HG03575 (cell line): ENCODE data around the gene CHST14.

ENCODE experiments used
- ATAC-seq: cut with Tn5 transposase; IDR thresholded peaks from one replicate; pipeline ENCODE4 v1.9.1; 2021; ENCODE audit not compliant: unreplicated experiment, insufficient number of reproducible peaks, low FRiP score; ENCODE audit errors: extremely low read depth

Gene CHST14

DNA sequence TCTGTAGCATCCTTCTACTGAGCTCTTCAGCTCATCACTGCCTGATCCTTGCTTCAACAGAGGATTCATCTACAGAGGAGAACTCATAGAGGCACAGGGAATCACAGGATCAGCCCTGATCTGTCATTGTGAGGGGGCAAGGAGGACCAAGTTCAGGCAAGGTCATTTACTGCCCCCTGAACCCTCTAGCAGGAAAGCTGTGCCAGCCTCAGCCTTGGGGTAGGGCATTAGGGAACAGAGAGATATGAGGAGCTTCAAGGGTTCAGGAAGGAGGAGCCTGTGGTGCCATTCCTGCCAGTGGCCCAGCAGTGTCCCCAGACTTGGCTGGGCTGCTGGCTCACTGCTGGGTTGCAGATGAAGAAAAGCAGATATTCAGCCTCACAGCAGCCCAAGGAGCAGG lies 8.2 kb downstream of the CHST14 start:
- ATAC-seq = no peak

DNA sequence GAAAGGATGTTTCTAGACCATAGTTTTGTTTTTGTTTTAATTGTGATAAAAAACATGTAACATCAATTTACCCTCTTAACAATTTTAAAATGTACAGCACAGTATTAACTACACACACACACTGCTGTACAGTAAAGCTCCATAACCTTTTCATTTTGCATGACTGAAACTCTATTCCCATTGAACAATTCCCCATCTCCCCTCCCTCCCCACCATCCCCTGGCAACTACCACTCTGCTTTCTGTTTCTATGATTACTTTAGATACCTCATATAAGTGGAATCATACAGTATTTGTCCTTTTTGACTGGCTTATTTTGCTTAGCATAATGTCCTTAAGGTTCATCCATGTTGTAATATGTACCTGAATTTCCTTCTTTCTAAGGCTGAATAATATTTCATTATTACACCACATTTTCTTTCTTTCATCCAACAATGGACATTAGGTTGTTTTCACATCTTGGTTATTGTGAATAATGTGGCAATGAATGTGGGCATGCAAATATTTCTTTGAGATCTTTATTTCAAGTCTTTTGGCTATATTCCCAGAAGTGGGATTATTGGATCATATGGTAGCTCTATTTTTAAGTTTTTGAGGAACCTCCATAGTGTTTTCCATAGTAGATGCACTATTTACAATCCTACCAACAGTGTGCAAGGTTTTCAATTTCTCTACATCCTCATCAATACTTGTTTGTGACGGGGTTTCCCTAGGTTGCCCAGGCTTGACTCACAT lies 10.7 kb downstream of the CHST14 start:
- ATAC-seq = no peak

DNA sequence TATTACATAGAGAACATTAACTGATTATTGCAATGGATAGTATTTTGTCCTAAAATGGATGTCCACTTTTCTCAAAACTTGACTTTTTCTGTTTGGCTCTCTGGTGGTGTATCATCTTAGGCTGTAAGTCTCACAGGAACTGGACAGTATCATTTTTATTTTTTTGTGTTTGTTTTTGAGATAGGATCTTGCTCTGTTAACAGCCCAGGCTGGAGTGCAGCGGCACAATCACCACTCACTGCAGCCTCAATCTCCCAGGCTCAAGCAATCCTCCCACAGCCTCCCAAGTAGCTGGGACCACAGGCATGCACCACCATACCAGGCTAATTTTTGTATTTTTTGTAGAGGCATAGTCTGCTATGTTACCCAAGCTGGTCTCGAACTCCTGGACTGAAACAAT lies 13.1 kb downstream of the CHST14 start:
- ATAC-seq = no peak

DNA sequence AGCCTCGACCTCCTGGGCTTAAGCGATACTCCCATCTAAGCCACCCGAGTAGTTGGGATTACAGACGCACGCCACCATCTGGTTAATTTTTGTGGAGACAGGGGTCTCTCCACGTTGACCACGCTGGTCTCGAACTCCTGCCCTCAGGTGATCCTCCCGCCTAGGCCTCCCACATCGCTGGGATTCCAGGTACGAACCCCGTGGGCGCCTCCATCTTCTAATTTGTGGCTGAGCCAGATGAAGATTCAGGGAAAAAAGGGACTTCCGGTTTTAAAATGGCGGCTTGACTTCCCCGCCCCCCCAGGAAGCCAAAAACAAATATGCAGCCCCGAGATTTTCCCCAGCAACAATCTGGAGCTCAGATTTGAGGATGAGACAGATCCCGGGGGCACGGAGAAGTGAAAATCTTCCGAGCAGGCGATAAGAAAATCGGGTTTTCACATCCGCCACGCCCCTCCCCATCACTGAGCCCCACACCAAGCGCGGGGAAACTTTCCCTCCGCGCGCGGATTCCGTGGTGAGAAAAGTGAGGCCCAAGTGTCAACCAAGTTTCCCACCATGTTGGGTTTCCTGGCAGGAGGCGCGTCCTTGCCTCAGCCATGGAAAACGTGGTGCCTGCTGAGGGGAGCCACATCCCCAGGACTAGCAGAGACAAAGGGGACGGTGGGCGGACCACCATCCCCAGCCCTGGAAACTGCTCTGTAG lies 15.4 kb downstream of the CHST14 start:
- ATAC-seq = no peak

DNA sequence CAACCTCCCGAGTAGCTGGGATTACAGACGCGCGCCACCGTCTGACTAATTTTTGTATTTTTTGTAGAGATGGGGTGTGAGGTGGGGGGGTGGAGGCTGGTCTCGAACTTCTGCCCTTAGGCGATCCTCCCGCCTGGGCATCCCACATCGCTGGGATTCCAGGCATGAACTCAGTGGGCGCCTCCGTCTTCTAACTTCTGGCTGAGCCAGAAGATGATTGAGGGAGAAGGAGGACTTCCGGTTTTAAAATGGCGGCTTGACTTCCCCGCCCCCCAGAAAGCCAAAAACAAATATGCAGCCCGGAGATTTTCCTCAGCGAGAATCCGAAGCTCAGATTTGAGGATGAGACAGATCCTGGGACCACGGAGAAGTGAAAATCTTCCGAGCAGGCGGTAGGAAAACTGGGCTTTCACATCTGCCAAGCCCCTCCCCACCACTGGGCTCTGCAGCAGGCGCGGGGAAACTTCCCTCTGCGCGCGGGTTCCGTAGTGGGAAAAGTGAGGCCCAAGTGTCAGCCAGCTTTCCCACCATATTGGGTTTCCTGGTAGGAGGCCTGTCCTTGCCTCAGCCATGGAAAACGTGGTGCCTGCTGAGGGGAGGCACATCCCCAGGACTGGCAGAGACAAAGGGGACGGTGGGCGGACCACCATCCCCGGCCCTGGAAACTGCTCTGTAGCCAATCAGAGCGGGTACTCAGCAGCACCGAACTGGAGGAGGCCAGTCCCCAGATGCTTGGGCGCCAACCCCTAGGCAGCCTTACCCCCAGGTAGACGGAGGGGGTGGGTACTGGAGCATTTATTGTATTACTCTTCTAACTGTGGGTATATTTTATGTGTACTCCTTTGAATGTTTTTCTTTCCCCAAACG lies 17.3 kb downstream of the CHST14 start:
- ATAC-seq = no peak

DNA sequence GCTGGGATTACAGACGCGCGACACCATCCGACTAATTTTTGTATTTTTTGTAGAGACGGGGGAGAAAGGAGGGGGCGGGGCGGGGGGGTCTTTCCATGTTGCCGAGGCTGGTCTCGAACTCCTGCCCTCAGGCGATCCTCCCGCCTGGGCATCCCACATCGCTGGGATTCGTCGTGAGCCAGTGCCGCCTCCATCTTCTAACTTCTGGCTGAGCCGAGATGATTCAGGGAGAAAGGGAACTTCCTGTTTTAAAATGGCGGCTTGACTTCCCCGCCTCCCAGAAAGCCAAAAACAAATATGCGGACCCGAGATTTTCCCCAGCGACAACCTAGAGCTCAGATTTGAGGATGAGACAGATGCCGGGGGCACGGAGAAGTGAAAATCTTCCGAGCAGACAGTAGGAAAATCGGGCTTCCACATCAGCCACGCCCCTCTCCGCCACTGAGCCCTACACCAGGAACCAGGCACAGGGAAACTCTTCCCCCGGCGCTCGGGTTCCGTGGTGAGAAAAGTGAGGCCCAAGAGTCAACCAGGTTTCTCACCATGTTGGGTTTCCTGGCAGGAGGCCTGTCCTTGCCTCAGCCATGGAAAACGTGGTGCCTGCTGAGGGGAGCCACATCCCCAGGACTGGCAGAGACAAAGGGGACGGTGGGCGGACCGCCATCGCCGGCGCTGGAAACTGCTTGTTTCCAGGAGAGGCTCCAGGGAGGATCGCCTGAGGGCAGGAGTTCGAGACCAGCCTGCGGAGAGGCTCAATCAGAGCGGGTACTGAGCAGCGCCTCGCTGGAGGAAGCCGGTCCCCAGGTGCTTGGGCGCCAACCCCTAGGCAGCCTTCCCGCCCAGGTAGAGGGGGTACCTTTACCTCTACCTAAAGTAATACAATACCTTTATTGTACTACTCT lies 18.7 kb downstream of the CHST14 start:
- ATAC-seq = no peak

DNA sequence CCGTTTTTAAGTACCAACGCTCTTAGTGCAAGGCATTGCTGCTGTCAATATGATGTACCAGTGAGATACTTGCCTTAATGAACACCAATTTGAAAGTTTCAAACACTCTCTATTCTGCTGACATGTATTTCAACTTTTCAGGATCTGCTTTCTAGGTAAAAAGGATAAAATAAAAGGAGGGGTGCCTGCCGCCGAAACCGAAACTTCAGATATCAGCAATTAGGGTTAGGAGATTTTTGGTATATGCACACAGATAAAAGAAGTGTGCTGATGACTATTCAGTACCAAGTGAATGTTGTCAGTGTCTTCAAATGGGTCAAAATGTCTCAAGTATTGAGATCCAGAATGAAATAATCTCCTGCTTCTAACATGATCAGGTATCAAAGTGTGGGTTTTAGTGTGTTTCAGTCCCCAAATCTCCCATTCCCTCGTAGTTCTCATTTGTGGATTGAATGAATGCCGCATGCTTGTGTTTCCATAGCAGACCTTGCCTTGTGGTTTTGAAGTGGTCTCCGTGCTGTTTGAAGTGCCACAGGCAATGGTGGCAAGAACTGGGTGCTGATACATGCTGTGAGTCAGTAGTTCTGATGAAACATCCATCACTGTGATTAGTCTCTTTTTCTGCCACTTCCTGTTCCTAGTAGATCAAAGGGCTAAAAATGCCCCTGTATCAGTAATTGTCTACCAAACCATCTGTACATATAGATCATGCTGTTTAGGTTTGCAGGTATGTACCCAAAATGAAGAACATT lies 22.5 kb downstream of the CHST14 start:
- no peak for ATAC-seq

DNA sequence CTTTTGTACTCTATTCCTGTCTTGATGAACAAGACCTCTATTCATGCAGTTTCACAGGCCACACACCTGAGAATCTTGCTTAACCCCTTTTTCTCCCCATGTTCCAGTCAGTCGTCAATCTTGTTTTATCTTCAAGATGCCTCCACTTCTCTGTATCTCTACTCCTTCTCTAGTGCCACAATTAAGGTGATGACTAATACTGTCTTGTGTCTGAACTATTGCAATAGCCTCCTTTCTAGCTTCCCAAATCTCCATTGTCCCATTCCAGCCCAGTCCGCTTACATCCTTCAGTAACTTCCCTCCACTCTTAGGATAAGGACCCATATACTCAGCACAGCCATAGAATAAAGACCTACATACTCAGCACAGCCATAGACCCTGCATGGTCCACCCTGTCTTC lies 24.7 kb downstream of the CHST14 start:
- ATAC-seq = no peak

DNA sequence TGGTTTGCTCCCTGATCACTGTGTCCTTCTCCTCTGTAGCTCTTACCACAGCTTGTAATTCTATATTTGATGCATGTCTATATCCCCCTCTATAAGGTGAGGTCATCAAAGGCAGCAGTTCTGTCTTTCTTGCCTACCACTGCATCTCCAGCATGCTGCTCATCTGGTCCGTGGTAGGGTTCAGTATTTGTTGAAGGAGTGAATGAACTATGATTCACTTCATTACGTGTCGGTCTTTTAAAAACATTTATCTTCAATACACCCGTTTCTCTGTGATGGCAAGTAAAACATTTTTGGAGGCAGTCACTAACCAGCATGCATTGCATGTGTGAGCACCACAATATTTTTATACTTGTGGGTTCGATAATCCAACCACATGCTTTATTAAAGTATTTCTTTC lies 27.6 kb downstream of the CHST14 start:
- no peak for ATAC-seq

DNA sequence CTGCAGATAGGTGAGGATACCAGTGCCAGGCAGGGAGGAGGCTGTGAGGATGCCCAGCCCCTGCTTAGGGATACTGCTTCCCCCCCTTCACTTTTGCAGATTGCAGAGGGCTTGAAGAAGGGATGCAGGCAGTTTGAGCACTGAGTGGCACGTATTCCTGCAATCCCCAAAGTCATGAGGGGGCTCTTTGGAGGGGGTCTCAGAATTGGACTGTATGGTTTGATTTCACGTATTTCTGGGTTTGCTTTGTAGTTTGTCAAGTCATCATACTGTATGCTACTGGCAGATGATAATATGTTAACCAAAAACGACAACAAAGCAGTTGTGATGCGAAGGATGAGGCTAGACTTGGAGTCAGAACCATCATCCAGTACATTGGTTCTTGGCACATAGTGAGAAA lies 28.1 kb downstream of the CHST14 start:
- ATAC-seq = no peak

DNA sequence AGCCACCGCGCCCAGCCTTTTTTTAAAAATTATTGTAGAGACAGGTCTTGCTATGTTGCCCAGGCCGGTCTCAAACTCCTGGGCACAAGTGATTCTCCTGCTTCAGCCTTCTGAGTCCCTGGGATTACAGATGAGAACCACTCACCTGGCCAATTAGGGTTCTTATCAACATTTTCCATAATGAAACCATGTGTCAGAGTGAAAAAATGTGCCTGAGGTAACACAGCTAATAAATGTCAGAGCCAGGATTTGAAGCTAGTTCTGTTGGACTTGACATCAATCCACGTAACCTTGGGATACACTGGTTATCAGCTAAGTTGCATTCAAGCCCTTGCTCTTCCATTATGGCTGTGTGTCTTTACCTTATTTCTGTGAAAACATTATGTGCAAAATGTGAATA lies 29.1 kb downstream of the CHST14 start:
- no peak for ATAC-seq

DNA sequence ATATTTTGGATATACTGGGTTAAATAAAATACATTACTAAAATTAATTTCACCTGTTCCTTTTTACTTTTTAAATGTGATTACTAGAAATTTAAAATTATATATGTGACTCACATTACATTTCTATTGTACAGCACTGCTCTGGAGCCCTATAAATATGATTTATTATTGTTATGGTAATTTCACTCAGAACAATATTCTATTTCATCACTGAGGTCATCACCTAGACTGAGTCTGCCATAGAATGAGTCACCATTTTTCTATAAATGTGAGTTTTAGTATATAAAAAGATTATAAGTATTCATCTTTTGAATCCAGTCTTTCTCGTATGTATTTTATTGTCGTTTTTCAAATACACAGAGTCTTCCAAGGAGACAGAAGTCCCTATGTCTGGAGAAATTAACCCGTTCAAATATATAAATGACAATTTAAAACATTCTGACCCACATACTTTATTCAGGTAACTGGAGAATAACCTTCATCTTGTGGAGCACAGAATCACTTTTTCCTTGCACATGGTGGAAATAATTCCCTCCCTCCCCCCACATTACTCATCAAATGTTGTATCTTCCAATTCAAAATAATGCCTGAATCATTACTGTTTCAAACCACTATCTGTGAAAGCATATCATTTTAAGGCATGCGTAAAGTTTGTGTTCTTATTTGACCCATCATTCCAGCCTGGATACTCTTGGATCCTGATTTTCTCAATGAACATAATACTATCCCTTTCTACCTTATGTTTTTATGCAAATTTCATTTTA lies 30.0 kb downstream of the CHST14 start:
- no peak for ATAC-seq

DNA sequence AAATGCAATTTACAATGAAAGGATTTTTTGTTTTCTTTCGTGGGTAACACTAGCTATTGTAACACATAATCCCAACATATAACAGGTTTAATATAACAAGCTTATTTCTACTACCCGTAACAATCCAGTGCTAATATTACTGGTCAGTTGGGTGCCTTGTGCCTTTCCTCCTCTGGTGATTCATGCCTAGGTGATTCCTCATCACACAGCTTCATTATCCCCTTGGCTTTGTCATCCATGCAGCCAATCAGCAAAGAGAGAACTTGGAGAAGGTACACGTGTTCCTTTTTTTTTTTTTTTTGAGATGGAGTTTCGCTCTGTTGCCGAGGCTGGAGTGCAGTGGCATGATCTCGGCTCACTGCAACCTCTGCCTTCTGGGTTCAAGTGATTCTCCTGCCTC lies 30.7 kb downstream of the CHST14 start:
- ATAC-seq = no peak

DNA sequence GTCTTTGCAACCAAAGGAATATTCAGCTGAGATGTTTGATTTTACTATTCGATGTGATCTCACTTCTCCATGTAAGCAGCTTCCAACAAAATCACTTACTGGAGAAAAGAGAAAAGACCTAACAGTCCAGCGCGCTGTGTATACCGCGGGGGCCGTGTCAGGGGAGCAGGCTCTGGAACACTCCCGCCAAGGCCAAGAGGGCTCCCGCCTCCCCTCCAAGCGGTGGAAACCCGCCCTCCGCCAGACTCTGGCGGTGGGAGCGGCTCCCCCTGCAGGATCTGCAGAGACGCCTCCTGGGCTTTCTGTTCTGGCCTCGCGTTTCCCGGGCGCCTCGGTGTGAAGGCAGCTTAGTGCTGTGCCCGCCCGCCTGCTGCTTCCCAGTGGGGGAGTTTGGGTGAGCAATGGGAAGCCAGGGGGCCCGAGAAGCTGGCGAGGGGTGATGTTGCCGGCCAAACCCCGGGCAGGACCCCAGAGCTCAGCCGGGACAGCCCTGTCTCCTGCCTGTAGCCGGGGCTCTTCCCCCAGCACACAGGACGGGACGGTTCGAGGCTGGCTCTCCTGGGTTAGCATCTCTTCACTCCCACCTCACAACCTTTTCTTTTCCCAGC lies 36.3 kb downstream of the CHST14 start:
- no peak for ATAC-seq

DNA sequence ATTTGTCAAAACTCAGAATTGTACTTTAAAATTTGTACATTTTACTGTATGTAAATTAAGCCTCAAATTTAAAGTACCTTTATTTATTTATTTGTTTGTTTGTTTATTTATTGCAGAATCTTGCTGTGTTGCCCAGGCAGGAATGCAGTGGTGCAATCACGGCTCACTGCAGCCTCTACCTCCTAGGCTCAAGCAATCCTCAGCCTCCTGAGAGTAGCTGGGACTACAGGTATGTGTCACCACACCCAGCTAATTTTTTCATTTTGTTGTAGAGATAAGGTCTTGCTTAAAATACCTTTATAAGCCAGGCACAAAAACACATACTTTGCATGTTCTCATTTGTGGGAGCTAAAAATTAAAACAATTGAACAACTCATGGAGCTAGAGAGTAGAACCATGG lies 37.4 kb downstream of the CHST14 start:
- no peak for ATAC-seq

DNA sequence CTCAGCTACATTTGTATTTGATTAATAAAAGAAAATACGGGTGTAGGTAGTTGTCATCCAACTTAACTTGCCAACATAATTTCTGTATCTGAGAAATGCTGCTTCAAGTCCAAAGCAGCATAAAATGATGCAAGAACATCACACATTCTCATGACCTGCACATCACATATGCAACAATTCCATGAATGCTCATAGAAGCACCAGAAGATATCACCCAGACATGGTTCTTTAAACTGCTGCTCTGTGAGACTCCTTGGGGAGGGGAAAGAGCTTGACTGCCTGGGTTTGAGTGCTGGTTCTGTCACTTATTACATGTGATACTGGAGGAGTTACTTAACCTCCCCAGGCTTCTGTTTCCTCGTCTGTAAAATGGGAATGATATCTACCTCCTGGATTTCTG lies 39.4 kb downstream of the CHST14 start:
- no peak for ATAC-seq

DNA sequence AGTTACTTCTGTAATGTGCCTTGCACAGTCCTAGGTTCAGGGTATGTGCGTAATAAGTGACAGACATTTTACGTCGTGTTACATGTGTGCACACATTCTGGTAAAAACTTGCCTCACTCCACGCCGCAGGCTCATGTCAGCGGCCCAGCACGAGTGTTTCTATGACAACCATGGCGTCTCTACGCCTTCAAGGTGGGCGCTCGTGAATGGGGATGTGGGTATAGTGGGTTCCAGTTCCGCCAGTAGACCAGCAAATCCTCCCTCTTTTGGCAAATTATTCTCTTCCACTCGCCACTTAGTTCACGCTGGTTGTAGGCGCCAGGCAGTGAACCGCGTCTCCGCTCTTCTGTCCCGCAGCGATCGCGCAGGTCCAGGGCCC lies 40.3 kb downstream of the CHST14 start:
- no peak for ATAC-seq
